Stimulated activated CD8-positive, alpha-beta memory T cell treated with anti-CD3 and anti-CD28 coated beads, Interleukin-15, amount 100 ng/mL, for 1 hour (primary cell): ENCODE data around the gene GLYATL1B.
"Not testable (repeated sequence)": the region's sequence is repeated elsewhere in the genome, so short reads cannot be mapped to it uniquely, and the experiment has no call there.

Experiments
- DNase-seq: peaks from one replicate; pipeline ENCODE4 v3.0.0-alpha.2; 2020; ENCODE audit warnings: low read depth

GLYATL1B gene, protein sequence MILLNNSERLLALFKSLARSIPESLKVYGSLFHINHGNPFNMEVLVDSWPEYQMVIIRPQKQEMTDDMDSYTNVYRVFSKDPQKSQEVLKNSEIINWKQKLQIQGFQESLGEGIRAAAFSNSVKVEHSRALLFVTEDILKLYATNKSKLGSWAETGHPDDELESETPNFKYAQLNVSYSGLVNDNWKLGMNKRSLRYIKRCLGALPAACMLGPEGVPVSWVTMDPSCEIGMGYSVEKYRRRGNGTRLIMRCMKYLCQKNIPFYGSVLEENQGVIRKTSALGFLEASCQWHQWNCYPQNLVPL

DNA sequence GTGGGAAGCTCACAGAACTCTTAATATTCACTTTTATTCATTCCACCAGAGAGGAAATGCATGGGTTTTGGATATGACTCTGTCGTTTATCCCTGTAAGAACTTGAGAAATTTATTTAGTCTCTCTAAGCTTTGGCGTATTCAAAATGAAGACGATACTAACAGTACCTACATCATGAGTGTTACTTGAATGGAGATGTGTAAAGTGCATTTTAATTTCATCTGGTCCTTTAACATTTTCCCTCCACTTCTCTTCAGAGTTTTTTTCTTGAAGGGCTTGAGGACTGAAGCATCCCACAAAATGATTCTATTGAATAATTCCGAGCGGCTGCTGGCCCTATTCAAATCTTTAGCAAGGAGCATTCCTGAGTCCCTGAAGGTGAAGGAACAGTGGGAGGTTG is at the start of gene GLYATL1B:
Gene GLYATL1B (plus strand): TSS at position 301 of the 400 bp plus-strand sequence. CDS start 0 bp downstream, at position 301.
- not testable (repeated sequence) for DNase-seq

DNA sequence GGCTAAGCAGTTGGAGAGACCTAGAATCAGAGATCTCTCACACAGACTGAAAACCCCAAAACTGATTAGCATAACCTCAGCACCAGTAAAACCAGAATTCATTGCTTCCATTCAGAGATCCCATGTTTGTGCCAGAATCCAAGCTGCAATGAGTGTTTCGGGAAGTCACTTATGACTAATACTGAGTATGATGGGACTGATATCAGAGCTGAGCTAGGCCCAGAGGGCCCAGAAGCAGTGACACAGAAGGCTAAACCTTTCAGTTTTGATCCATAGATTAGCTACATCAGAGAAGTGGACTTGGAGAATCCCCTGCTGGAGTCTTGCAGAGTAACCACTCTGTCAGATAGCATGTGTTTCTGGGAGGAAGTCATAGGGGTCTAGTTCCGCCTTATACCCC is 49.6 kb upstream of the GLYATL1B start:
- not testable (repeated sequence) for DNase-seq

DNA sequence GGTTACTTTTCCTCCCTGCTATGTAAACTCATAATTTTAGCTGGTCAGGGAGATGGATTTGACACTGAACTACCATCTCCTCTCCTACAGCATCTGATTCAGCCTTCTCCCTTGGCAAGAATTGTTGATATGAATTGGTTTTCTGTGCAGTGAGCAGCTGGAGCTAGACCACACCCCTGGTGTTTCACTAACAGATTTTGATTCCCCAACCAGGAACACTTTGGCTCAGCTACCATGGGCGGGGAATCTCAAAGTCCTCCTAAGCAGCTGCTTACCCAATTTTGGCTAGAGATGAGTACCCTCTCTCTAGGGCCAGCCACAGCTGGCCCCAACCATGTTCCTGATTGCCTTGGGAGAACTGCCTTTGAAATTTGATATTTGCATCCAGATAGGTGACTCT is 48.7 kb upstream of the GLYATL1B start:
- not testable (repeated sequence) for DNase-seq

DNA sequence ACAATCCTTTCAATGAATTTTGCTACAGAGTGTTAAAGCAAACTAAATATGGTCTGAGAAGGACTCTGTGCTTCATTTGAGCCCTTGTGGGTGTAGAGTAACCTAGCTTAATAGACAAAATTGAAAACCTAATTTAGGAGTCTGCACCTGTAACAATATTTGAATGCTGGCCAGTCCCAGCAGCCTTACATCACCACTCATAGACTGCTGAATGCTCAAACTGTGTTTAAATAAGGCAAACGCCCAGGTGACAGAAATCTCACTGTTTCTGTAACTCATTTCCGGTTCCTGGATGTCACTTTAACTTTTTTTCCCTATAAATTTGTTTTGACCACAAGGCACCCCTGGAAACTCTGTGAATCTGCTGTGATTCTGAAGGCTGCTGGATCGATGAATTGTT is 45.5 kb upstream of the GLYATL1B start:
- DNase-seq = no peak

DNA sequence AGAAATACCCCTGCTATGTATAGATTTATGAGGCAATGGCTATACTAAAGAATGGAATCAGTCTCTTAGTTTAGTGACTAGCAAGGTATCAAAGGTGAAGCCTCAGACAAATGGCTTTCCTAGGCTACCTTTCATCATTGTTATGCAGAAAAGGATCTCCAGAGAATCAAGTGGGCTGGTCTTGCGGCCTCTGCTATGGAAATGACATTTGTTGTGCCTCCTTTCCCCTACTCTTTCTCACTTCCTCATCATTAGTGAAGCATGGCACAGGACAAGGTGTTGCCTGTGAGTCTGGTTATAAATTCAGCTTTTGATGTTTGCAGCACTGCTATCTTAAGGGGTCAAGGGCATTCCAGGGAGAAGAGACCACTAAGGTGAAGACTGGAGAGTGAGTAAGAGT is 34.7 kb upstream of the GLYATL1B start:
- not testable (repeated sequence) for DNase-seq

DNA sequence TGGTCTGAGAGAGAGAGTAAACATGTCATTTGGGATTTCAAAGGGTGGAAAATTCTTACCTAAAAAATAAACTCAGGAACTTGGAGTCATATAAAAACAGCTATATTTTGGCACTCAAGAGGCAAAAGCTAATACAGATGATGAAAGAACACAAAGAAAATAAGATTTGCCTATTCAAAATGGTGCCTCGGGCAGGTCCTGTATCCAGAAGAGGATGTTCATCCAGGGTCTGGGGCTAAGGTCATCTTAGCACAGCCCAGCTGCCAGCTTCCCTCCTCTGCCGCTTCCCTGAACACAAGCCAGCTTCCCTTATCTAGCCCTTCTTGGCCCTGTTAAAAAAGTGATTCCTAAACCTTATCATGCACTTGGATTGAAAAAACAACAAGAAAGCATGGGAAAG is 33.8 kb upstream of the GLYATL1B start:
- DNase-seq = not testable (repeated sequence)

DNA sequence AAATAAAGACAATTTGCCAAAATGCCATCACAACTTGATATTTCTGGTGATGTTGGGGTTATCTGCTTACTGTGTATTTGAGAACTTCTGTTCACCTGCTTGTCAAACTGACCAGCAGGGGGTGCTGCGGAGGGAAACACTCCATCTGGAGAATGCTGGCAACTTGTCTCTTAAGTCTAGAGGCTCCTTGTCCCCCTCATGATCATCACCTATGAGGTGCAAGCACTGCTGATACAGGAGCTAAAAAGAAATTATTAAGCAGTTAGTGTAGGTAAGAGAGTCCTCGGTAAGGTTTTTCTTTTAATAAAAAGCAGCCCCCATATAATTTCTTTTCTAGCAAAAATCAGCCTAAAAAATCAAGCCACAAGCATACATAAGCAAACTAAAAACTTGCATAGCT is 32.7 kb upstream of the GLYATL1B start:
- DNase-seq = peak; percentile 77

DNA sequence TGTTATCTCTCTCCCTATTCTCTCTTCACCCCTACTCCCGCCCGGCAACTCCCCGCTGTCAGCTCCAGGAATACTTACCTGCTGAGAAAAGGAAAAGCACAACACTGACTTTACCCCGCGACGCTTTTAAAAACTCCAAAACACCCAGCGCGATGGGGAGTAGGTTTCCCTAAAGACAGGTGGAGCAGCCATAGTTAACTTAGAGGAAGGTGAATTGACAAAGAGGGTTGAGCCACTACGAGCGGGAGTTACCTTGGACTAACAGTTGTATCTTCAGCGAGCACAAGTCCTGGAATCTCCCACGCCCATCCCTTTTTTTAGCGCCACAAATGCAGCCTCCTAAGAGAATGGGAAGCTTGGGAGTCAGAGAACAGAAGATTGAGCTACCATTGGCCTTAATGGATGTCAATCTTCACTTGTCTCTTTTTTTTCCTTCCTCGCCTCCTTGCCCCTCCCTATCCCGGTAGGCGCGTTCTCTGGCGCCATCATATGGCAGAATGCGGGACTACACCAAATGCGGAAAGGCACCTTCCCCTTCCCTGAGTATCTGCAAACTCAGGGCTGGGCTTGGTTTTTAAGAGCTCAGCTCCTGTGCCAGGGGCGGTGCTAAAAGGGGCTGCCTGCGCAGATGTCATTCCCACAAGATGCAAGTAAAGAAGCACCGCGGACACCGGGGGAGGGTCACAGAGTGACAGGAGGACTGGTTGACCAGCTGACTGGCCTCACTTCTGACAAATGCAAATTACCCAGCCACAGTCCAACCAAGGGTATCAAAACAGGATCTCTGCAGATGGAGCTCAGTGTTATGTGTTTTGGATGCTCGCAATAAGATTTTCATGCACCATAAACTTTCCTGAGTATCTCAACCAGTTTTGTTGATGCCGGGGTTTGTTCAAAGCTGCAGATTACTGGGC is 27.7 kb upstream of the GLYATL1B start:
- peak; percentile 66 for DNase-seq

DNA sequence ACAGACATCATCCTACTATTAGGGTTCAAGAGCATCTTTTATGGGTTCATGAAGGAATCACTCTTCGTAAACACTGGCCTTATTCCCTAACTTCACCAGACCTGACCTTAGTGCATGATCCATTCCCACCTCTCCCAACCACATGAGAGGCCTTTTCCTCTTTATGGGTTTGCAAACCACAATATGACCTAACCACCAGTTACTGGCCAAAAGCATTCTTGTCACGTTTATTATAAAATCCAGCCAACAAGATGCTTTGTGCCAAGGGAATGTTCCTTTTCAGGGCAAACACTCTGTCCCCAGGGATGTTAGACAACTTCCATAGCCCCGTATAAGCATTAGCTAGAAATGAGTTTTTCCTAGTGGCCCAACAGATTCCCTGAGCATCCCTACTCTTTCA is 26.0 kb upstream of the GLYATL1B start:
- not testable (repeated sequence) for DNase-seq

DNA sequence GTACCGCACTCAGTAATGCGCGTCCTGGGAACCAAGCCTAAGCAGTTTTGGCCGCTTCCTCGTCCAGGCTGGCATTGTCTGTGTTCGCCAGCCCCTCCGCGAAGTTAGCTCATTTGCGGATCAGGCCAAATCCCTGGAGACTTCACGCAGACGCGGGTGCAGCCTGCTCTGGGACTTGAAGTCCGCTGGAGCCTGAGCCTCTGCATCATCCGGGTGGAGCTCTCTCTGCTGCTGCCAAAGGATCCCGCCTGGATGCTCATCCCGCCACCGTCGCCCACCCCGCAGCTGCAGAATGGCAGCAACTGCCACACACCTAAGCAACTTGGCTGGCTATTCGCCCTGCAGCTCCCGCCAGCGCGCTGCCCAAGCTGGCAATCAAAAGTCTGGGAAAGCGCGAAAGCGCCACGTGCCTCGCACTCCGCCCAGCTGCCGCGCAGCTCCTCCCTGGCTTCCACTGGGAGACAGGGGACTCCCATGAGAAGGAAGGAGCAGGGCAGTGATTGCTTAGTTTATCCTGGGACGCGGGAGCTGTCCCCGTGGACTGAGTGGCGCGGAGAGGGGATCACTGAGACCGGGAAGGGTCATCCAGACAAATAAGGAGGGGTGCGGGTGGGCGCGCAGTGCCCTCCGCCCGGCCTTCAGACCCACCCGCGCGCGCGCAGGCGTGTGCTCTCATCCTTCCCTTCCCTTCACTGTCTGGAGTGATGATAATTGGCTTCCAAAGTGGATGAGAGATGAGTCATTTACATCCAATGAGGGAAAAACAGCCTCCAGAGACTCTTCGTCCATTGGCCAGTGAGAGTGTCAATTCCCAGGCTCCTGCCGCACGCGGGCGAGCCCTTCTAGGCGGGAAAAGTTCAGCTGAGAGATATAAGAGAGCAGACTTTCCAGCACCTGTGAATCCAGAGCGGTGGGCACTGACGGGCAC is 23.2 kb upstream of the GLYATL1B start:
- DNase-seq = no peak

DNA sequence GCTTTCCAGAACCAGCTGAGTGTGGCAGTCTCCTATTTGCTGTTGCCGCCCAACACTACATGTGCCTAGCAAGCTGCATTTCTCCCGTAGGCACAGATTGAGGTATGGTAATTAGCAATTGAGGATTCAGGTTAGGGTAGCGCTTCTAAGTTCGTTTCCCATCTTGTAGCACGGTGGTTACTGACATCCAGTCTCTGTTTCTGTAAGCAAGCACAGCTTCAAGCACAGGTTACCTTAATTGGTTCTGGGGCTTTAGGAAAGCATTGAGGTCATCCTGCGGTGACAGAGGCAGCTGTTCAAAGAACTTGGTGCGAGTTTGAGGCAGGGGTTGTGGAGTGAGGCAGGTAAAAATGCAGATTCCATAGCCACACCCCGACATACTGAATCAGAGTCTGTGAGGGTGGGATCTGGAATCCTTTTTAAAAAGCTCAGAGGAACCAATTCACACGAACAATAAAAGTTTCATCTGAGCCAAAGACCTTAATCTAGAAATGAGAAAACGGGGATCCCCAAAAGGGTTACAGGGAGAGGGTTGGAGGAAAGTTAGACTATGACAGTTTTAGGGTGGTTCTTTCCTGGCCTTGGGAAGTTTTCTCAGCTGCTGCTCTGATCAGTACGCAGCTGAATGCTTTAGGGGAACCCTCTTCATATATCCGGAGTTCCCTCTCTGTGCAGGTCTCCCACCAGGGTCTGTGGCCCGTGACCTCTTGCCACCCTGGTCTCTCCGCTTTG is 21.9 kb upstream of the GLYATL1B start:
- not testable (repeated sequence) for DNase-seq

DNA sequence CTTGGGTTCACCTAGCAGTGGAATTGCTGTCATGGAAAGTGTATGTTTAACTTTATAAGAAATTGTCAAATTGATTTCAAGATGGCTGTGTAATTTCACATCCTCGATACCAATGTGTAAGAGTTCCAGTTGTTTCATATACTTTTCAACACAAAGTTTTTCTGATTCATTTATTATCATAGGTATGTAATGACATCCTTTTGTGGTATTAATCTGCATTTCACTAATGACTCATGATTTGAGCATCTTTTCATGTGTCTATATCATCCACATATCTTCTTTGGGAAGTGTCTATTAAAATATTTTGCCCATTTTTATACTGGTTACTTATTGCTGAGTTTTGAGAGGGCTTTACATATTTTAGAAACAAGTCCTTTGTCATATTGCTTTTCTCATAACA is 17.0 kb upstream of the GLYATL1B start:
- no peak for DNase-seq

DNA sequence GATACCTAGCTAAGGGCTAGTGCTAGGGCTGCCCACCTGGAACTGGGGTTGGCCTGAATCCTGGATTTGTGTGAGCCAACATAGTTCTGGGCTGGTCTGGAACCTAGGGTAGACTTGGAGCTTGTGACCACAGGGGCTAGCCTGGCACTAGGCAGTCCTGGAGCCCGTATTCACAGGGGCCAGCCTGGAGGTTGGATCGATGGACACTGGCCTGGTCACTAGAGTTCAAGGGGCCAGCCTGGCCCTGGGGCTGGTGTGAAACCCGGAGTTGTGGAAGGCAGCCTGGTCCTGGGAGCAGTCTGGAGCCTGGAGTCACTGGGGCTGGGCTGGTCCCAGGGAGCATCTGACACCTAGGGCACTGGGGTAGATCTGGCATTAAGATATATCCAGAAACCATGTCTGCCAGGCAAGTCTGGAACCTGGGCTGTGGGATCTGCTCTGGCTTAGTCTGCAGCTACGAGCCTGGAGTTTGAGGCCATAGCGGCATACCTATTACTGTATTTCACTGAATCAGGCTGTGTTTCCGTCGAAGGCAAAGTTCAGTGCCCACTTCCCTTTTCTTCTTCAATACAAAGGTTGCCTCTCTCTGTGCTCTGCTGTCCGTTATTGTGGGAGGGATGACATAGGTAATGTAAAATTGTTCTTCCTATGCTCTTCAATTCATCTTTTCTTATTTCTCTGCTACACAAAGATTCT is 9.1 kb upstream of the GLYATL1B start:
- DNase-seq = no peak

DNA sequence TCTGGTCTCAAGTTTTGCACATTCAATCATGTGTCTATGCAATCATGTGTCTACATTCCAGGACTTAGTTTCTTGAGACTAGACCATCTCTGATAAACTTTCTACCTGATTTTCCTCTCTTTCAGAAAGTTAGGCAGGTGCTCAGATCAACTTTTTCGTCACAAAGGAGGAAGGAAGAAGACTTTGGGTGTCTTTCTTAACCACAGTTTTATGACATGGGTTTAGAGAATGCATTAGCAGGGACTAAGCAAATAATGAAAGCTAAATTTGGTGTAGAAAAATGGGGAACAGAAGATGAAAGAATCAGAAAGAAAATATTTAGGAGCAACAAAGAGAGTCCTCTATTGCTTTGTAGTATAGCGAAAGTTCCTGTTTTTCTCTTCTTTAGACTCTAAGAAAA is 7.7 kb upstream of the GLYATL1B start:
- no peak for DNase-seq

DNA sequence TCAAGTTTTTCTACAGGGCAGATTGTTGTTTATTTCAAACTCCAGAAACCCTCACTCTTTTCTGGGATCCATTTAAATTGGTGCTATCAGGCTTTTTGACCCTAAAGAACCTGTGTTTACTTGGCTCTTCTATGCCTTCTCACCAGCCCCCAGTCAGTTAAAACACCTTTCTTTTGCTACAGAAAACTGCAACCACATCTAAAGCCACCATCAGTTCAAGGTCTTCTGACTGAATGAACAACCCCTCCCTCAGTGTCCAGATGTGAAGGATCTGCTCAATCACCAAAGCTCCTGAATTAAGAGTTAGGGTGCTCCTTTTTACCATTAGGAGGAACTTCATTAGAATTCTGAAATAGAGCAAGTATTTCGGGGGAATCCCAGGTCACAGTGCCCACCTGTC is 7.0 kb upstream of the GLYATL1B start:
- DNase-seq = no peak

DNA sequence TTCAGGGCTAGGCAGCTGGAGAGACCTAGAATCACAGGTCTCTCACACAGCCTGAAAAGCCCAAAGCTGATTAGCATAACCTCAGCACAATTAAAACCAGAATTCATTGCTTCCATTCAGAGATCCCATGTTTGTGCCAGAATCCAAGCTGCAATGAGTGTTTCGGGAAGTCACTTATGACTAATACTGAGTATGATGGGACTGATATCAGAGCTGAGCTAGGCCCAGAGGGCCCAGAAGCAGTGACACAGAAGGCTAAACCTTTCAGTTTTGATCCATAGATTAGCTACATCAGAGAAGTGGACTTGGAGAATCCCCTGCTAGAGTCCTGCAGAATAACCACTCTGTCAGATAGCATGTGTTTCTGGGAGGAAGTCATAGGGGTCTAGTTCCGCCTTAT is 5.7 kb upstream of the GLYATL1B start:
- not testable (repeated sequence) for DNase-seq

DNA sequence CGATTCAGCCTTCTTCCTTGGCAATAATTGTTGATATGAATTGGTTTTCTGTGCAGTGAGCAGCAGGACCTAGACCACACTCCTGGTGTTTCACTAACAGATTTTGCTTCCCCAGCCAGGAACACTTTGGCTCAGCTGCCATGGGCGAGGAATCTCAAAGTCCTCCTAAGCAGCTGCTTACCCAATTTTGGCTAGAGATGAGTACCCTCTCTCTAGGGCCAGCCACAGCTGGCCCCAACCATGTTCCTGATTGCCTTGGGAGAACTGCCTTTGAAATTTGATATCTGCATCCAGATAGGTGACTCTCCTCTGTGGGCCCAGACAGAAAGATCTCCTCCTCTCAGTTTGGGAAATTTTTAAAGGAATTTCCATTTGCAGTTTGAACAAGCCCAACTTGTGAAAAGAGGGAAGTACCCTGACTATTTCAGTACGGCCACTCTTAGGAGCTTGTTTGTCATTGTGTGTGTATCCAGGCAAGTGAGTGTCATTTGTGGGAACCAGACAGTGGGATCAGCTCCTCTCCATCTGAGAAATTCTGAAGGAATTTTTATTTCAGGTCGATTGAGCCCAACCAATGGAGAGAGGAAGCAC is 4.6 kb upstream of the GLYATL1B start:
- DNase-seq = not testable (repeated sequence)

DNA sequence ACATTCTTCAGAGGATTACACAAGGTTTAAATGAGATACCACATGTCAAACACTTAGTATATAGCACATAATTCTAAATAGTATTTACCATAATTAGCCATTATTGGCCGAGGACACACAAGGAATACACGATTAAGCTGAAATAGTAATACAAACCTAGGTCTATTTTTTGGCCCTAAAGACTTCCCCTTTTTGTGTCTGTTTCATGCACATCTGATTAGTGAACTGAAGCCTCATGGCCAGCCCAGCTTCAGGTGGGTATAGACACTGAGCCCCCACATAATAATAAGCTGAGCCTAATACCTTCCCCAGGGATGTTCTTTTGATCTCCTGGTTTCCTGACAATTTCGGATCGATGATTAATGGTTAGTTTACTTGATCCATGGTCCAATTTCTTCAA is 2.1 kb downstream of the GLYATL1B start:
- DNase-seq = no peak

DNA sequence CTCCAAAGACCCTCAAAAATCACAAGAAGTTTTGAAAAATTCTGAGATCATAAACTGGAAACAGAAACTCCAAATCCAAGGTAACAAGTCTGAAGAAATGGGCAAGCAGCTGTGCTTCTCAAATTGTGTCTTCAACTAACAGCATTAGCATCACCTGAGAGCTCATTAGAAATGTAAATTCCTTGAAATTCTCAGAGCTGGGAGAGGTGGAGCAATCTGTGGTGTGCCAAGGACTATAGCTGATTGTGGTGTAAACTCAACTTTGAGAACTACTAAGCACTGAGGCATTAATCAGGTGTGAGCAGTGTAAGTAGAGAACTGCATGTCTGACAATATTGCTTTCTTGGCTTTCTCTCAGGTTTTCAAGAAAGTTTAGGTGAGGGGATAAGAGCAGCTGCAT is 7.5 kb downstream of the GLYATL1B start:
- DNase-seq = not testable (repeated sequence)

DNA sequence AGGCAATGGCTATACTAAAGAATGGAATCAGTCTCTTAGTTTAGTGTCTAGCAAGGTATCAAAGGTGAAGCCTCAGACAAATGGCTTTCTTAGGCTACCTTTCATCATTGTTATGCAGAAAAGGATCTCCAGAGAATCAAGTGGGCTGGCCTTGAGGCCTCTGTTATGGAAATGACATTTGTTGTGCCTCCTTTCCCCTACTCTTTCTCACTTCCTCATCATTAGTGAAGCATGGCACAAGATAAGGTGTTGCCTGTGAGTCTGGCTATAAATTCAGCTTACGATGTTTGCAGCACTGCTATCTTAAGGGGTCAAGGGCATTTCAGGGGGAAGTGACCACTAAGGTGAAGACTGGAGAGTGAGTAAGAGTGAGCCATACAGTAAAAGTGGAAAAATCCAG is 9.1 kb downstream of the GLYATL1B start:
- not testable (repeated sequence) for DNase-seq
